HEK293T (cell line): ENCODE results near the gene MROH7.

Source experiments
- FOXK2 ChIP-seq: fragments of 450-650 bp; IDR thresholded peaks from 2 replicates; pipeline ENCODE4 v1.6.1; 2016; ENCODE audit warnings: mild to moderate bottlenecking
- FOXM1 ChIP-seq: fragments of 450-650 bp; IDR thresholded peaks from 2 replicates; pipeline ENCODE4 v1.6.1; 2017; ENCODE audit warnings: mild to moderate bottlenecking, borderline replicate concordance
- HDGF ChIP-seq: fragments of 450-650 bp; IDR thresholded peaks from 2 replicates; pipeline ENCODE4 v1.6.1; 2017; ENCODE audit warnings: antibody characterized with exemption, borderline replicate concordance
- SP1 ChIP-seq: fragments of 450-650 bp; IDR thresholded peaks from 2 replicates; pipeline ENCODE4 v1.6.1; 2017

GRCh38 chr1:54615531-54616279 is 25.9 kb upstream of the MROH7 start:
- TF ChIP-seq FOXM1 (no peak), SP1 (no peak), HDGF (no peak), FOXK2 (no peak)
